HG02623 (cell line): ENCODE data around the gene ARHGEF10L.
"Not testable (repeated sequence)": the region's sequence is repeated elsewhere in the genome, so short reads cannot be mapped to it uniquely, and the experiment has no call there.

Experiments
- ATAC-seq: cut with Tn5 transposase; IDR thresholded peaks from one replicate; pipeline ENCODE4 v1.9.1; 2021; ENCODE audit warnings: moderate library complexity; ENCODE audit not compliant: unreplicated experiment

ARHGEF10L gene

GRCh38 chr1:17539477-17540254 is at the start of gene ARHGEF10L:
Gene ARHGEF10L (plus strand): TSS chr1:17539698. CDS start chr1:17580596, 40,898 bp downstream.
- ATAC-seq: no peak

GRCh38 chr1:17489768-17490417 is 49.6 kb upstream of the ARHGEF10L start:
- not testable (repeated sequence) for ATAC-seq

- ATAC-seq: not testable (repeated sequence)
These were observed 48.8 kb upstream of the ARHGEF10L start for GRCh38 chr1:17490667-17491066.

- ATAC-seq: no peak
These were observed 45.3 kb upstream of the ARHGEF10L start for GRCh38 chr1:17494114-17494729.

- ATAC-seq: no peak
These were observed 43.1 kb upstream of the ARHGEF10L start for GRCh38 chr1:17496419-17496818.

GRCh38 chr1:17498214-17498613 is 41.3 kb upstream of the ARHGEF10L start:
- ATAC-seq: no peak

GRCh38 chr1:17502326-17502778 is 37.1 kb upstream of the ARHGEF10L start:
- ATAC-seq: no peak

- ATAC-seq: no peak
These were observed 36.4 kb upstream of the ARHGEF10L start for GRCh38 chr1:17503146-17503545.

- ATAC-seq: not testable (repeated sequence)
These were observed 32.3 kb upstream of the ARHGEF10L start for GRCh38 chr1:17507200-17507599.

- ATAC-seq: no peak
These were observed 31.6 kb upstream of the ARHGEF10L start for GRCh38 chr1:17507915-17508314.

GRCh38 chr1:17509363-17509762 is 30.1 kb upstream of the ARHGEF10L start:
- ATAC-seq: no peak

GRCh38 chr1:17510138-17510537 is 29.4 kb upstream of the ARHGEF10L start:
- ATAC-seq: no peak

- ATAC-seq: no peak
These were observed 28.3 kb upstream of the ARHGEF10L start for GRCh38 chr1:17511188-17511587.

- ATAC-seq: no peak
These were observed 26.4 kb upstream of the ARHGEF10L start for GRCh38 chr1:17513131-17513530.

- ATAC-seq: no peak
These were observed 24.7 kb upstream of the ARHGEF10L start for GRCh38 chr1:17514776-17515175.

GRCh38 chr1:17515902-17516301 is 23.6 kb upstream of the ARHGEF10L start:
- no peak for ATAC-seq

GRCh38 chr1:17516303-17517214 is 22.9 kb upstream of the ARHGEF10L start:
- no peak for ATAC-seq

- ATAC-seq: no peak
These were observed 19.5 kb upstream of the ARHGEF10L start for GRCh38 chr1:17520041-17520440.

- ATAC-seq: no peak
These were observed 18.8 kb upstream of the ARHGEF10L start for GRCh38 chr1:17520473-17521319.
